ENCODE measurements around the gene MRGPRF. TPM values are rescaled to one million over a fixed set of nuclear protein-coding genes. Genes with fewer than 3 reads are reported as not detected.

MRGPRF gene
- total and polyA plus RNA-seq, 2 of the 8 experiments (the other 6 are each of a cell fraction or from before 2014, with no cell fraction given): 7.5 to 11.0 TPM

- Histone ChIP-seq H3K9ac (replicated peaks in 1 of 4; ENCODE audit: extremely low read depth in 1 of 4, low read depth in 3 of 4, low read length in 3 of 4) (no peak overlapping the region; a peak in 1 of 7 replicates), H4K5ac (ENCODE audit: insufficient read length, low read depth, low read length) (no peak overlapping the region), H3K56ac (replicated peaks; ENCODE audit: insufficient read length, low read depth, low read length) (no peak overlapping the region), H3K79me1 (ENCODE audit: low read depth, low read length) (no peaks in the 10 kb centered on the region), H2AK5ac (ENCODE audit: low read depth, low read length) (no peak overlapping the region), H3K4ac (replicated peaks; ENCODE audit: insufficient read length, low read depth, low read length) (no peak overlapping the region), H3K18ac (ENCODE audit: extremely low read depth, low read length) (no peak overlapping the region), H3K27ac (ENCODE audit: low read depth, low read length) (no peak overlapping the region), H3K4me1 (replicated peaks in 1 of 4; ENCODE audit: control insufficient read depth in 3 of 4, insufficient read depth in 4 of 4, low read length in 3 of 4) (no peaks in the 10 kb centered on the region), H3K79me2 (ENCODE audit: control insufficient read depth in 1 of 2, insufficient read depth in 2 of 2, low read length in 2 of 2) (no peaks in the 10 kb centered on the region), H3K4me2 (ENCODE audit: insufficient read depth in 1 of 2, low read depth in 2 of 2, low read length in 2 of 2) (no peak overlapping the region), H4K91ac (replicated peaks; ENCODE audit: insufficient read length, low read length) (no peak overlapping the region), H2BK20ac (ENCODE audit: low read length) (no peak overlapping the region), H3K36me3 (ENCODE audit: control insufficient read depth in 2 of 4, insufficient read depth in 4 of 4, low read length in 3 of 4) (no peaks in the 10 kb centered on the region), H2BK12ac (ENCODE audit: low read depth, low read length) (no peak overlapping the region), H3K23me2 (ENCODE audit: low read depth, low read length) (no peaks in the 10 kb centered on the region), H4K20me1 (replicated peaks in 1 of 2; ENCODE audit: control insufficient read depth in 1 of 2, insufficient read depth in 2 of 2, low read length in 2 of 2) (peaks cover 0 to 2% of the 10 kb centered on the region in 2 experiments), H4K8ac (ENCODE audit: extremely low read depth, insufficient read depth, low read length) (no peak overlapping the region), H3K9me3 (ENCODE audit: insufficient read depth in 2 of 2, low read depth in 1 of 2, low read length in 1 of 2) (no peaks in the 10 kb centered on the region; a peak in 1 of 4 replicates), H3K4me3 (ENCODE audit: extremely low read depth in 1 of 4, insufficient read depth in 2 of 4, low read depth in 3 of 4, low read length in 4 of 4) (no peak overlapping the region), H3K14ac (ENCODE audit: insufficient read length) (no peak overlapping the region), H2BK5ac (ENCODE audit: low read depth, low read length) (no peak overlapping the region), H2BK15ac (ENCODE audit: low read length) (no peak overlapping the region), H2BK120ac (replicated peaks; ENCODE audit: low read depth, low read length) (no peak overlapping the region), H3K27me3 (replicated peaks in 1 of 4; ENCODE audit: control insufficient read depth in 3 of 4, extremely low read depth in 1 of 4, insufficient read depth in 3 of 4, low read length in 3 of 4) (no peaks in the 10 kb centered on the region; a peak in 1 of 7 replicates), H2AFZ (ENCODE audit: low read length) (no peak overlapping the region), H3K23ac (ENCODE audit: insufficient read length) (no peak overlapping the region)
- POLR2A ChIA-PET (ENCODE audit: partially characterized antibody): interaction anchor here (0.8 kb wide), 1 partner anchor 14 kb away, joined by 3 read pairs; the partner anchor contains the start of gene MRGPRD
- TF ChIP-seq EZH2 (IDR thresholded peaks at IDR 0.05; ENCODE audit: low read depth, low read length, severe bottlenecking): no peak
- WGBS, 2 experiments (ENCODE audit: extremely low coverage in 1 of 2, insufficient coverage in 1 of 2, insufficient read length in 1 of 2, insufficient replicate concordance in 2 of 2, low coverage in 1 of 2, low lambda C conversion rate in 2 of 2, missing lambda C conversion rate in 1 of 2): 90% methylated on average over 9 of the region's 9 CpGs; no CpG with 5 or more reads in 1 of the 2 experiments
- DNase-seq (ENCODE audit: low read depth in 1 of 2, low spot score in 2 of 2) (no peak), FAIRE-seq (no peak)
- CTCF ChIA-PET (ENCODE audit: partially characterized antibody): interaction anchor here (0.8 to 1.9 kb wide), 7 partner anchors 10 to 120 kb away, joined by 3 to 13 read pairs (median 4); partner anchors contain the start of gene MRGPRF
These were observed 45.9 kb downstream of the MRGPRF start for GRCh38 chr11:68966894-68967780.

Measured in H1 (cell line).